DMS114 treated with DMSO at 0.1 percent for 48 hours (cell line): Measurements from ENCODE around the gene PIANP.

Source experiments
- DNase-seq: peaks from one replicate; lab custom pipeline; 2025; ENCODE audit not compliant: unreplicated experiment; lab: John Stamatoyannopoulos, UW

The PIANP gene

DNA sequence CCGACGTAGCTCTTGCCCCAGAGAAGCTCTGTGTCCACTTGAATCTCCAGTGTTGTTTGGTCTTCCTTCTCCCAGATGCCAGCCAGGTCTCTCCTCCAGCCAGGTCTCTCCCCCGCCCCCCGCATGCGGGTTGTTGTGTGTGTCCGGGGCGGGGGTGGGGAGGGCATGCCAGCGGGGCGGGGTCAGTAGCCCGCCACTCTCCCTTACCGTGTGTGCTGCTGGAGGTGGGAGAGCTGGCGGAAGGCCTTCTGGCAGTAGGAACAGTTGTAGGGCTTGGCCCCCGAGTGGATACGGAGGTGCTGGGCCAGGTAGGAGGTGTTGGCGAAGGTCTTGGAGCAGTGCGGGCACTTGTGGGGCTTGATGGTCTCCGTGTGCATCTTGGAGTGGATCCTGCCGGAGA is 28.5 kb downstream of the PIANP start:
- no peak for DNase-seq

DNA sequence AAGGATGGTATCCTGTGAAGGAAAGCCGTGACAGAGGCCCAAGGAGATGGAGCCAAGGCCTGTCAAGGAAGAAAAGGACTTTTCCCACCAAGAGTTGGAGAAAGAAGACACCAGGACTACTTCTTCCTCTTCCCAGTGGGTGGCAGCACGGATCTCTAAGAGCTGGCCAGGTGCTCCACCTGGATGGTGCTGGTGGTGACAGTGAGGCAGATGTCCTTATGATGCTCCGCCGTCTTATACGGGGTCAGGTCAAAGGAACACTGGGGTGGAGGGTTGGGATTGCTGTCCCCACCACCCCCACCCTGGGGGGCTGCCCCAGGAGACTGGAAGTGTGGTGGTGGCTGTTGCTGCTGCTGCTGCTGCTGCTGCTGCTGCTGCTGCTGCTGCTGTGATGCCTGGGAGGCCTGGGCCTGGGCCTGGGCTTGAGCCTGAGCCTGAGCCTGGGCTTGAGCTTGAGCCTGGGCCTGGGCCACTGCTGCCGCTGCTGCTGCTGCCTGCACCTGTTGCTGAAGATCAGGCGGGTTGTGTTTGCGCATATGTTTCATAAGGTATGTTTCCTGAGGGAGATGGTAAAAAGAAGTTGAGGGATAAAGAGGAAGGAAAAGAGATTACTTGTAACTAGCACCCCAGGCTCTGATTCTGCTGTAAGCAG is 32.9 kb downstream of the PIANP start:
- DNase-seq: no peak

DNA sequence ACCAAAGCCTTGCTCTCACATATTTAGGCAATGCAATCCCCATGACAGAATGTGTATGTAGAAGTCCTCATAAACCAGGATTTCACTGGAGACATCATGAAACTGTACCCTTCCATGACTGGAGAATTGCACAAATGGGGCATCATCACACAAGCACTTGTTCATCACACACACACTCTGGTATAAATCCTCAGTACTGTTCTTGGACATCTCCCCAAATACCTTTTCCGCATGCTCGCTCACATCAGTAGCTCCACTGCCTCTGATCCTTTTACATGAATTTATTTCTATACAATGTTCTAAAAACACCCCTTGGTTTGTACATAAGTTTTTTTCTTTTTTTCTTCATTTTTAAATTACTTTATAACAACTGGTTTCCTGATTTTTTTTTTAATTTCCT is 34.4 kb downstream of the PIANP start:
- DNase-seq: no peak

DNA sequence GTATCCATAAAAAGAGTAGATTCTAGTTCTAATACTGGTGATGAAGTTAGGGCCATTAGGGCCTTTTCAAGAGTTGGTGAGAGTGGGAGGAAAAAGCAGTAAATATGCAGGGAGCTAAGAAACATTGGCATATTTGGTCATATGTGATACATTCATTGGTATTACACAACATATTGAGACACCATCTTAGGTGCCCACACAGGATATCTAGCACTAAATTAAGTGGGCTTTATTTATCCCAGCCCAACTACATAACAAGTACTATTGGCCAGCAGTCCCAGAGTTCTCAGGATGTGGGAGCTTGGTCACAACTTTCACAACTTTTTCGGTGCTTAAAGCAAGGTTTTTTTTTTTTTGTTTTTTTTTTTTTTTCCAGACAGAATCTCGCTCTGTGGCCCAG is 35.7 kb downstream of the PIANP start:
- DNase-seq: no peak

DNA sequence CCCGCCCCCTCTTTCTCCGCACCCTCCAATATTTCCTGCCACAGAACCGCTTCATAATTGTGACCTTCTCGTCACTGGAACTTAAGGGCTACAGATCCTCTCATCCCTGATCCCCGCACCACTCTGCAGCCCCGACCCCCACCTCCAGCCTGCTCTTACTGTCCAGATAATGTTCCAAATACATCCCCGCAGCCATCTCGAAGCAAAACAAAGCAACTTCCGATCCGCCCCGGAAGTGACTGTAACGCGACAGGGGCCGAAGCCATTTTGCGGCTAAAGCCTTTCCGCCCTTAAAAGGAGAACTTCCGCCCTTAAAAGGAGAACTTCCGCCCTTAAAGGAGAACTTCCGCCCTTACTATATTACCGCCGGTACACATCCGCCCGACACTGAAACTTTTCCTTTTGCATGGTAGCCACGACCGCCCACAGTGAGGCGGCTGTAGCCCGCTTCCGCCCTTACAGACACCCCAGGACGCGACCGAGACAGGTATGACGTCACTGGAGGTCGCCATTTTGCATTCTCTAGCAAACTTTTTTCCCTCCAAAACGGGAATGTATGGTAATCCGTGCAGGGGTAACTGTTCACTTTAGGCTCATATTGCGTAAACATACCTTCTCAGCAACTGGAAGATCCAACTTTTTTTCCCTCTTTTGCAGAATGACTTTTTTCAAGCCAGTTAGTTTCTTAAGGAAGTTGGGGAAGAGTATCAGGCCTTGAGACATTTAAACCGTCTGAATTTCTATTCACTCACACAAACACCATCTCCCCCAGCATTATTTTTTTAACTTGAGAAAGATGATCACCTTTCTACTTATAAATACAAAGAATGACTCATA is 37.5 kb downstream of the PIANP start, which contains the start of gene ING4:
TSS of gene ING4 (minus strand) at position 214 of the 837 bp plus-strand sequence. CDS start at position 196, 18 bp downstream.
- DNase-seq: peak; percentile 99

DNA sequence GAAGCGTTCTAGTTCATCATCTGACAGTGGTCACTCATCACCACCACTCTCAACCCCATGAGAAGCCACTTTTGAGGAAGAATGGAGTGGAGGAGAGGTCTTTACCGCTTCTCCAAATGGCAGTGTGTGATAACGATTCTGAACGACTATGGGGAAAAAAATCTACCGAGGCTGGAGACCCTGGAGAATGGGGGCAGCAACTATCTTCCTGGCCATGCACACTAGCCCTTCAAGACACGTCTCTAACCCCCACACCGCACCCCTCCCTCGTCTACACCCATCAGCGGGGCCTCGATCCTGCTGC is 38.1 kb downstream of the PIANP start:
- DNase-seq: no peak

DNA sequence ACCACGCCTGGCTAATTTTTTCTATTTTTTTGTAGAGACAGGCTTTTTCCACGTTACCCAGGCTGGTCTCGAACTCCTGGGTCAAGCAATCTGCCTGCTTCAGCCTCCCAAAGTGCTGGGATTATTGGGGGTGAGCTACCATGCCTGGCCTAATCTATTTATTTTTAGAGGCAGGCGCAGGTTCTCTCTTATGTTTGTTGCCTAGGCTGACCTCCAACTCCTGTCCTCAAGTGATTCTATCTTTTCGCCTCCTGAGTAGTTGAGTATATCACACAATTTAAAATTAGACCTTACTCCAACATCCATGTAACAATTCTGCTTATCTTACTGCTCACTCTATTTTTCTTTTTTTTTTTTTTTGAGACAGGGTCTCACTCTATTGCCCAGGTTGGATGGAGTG is 46.6 kb downstream of the PIANP start:
- no peak for DNase-seq

DNA sequence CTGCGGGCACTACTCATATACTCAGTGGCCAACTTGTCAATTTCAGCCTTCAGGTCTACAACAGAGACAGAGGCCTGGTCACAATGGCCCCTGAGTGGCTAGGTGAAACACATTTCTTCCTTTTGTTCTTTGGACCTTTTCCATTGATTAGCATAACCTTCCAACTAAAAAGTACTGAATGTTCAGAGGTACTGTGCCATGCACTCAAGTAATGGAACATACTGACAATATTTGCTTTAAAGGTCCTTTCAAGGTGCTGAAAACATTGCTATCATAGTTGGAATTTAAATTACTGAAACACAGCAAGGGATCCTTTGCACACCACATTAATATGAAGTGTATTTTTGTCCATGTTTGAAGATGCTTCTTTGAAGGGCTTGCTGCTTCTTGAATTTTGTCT is 47.3 kb downstream of the PIANP start:
- no peak for DNase-seq

DNA sequence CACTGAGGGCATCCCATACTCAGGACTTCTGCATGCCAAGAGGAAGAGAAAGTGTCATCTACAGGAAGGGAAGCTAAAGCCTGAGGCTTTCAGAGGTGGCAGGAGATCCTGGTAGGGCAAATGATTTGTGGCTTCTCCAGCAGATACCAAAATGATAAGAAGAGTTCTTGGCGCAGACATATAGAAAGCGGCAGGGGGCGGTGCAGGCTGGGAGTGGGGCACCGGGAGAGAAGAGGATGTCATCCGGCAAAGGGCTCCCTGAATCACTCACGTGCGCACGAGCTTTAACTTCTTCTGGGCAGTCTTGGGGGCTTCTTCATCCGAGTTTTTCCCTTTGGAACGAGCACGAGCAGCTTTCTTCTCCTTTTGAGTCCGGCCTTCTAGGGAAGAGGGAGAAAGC is 48.2 kb downstream of the PIANP start:
- no peak for DNase-seq

DNA sequence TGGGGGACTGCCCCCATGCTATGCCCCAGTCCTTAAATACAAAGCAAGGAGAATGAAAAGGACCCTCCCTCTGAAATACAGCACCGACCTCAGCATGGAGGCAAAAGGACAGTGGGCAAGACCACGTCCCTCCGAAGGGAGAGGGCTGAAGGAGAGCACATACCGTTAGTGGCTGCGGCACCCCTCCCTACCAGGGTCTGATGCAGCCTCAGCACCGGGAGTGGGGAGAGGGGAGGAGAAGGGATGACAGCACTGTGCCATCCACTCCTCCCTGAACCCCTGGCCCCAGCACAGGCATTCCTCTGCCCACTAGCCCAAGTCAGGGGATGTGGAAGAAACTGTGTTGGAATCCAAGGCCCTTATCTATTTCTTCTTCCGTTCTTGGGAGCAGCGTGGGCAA is 49.8 kb downstream of the PIANP start:
- no peak for DNase-seq

DNA sequence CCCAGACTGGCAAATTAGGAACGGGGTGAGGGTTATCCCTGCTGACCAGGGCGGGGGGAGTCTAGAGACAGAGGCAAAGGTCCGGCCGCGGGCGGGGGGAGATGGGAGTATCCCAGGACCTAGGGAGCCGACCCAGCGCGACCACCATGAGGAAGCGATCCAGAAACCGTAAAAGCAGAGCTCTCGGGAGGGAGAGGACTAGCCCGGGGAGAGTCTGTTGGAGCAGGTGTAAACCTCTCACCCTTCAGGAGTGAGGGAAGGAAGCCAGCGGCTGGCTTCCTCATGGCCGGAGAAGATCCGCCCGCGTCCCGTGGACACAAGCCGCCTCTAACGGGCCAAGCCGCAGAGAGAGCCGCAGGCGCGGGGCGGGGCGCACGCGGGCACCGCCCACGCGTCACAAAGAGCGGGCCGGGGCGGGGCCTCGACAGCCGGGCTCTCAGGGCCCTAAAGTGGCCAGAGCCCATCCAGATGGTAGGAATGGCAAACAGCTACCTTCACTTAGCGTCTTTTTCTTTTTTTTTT is 53.5 kb downstream of the PIANP start, which contains the start of gene ACRBP:
TSS of gene ACRBP (minus strand) at position 350 of the 522 bp plus-strand sequence. CDS start at position 284, 66 bp downstream.
- DNase-seq: no peak

DNA sequence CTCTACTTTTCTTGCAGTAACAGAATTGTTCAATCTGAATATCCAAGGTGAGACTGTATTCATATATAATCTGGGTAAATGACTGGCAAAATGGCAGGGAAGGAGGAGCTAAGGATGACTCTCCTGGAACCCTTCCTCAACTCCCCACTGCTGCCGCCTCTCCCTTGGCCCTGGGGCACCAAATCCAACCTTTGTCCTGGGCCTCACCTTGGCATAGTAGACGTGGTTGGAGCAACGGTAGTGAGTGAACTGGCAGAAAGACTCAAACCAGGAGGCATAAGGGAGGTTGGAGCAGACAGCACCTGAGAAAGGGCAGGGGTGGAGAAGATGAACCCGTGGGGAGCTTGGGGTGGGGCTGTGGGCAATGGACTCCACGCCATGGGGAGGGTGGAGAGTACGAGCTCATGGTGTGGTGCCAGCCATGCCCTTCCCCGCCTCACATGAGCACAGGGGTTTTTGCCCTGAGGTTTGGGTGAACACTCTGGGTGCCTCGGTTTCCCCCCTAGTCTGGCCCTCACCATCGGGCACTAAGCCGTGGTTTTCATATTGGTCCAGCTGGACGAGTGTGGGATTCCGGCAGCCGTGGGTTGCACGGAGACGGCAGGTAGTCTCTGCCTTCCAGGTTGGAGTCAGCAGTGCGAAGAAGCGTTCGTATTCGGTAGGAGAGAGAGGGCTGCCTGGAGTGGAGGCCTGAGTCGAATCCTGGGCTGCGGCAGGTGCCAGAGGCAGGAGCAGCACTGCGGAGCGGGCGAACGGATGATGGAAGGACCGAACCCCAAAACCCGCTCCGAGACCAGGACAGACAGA is 54.1 kb downstream of the PIANP start:
- DNase-seq: no peak

DNA sequence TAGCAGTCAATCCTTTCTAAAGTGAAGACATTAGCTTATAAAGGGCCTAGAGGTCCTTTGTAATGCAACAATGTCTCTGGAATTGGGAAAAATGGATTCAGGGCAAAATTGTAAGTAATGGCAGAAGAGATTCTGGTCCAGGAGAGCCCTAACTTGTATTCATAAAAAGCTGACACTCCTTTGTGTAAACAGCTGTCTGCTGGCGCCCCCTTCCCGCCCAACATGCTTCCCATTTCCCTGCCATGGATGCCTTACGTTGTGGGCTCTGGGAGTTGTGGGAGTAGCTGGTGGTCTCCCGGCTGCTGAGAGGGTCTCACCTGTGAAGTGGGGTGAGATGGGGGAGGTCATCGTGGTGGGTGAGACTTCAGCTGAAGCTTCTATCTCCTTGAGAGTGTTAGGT is 55.7 kb downstream of the PIANP start:
- no peak for DNase-seq

DNA sequence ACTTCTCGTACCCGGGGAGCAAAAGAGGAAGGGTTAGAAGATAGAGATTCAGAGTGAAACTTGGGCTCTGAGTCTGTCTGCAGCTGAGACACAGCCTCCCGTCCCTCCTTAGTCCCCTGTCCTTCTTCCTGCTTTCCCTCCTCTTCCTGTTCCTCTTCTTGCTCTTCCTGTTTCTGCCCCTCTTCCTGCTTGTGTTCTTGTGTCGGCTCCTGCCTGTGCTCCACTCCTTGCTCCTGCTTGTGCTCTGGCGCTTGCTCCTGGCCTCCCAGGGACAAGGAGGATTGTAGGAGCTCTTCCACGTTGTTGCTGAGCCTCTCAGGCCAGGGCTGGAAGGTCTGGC is 56.4 kb downstream of the PIANP start:
- DNase-seq: no peak
